ENCODE data around the gene NUP107. TPM values are rescaled to one million over a fixed set of nuclear protein-coding genes. Genes with fewer than 3 reads are reported as not detected.
"Not testable (repeated sequence)": the region's sequence is repeated elsewhere in the genome, so short reads cannot be mapped to it uniquely, and the experiment has no call there.

NUP107 gene
- total RNA-seq = 10 to 100 TPM; 12.8 to 27.0 (median 21.2) TPM
- 10 to 100 TPM; 10.4 to 17.3 TPM for polyA plus RNA-seq
- long read RNA-seq, donor 1, full-length matches to known transcripts = 17 of 28 reads
- long read RNA-seq, donor 1, partial matches to known transcripts = 8 of 28 reads
- long read RNA-seq, donor 1, other reads (novel, unspliced or antisense) = 3 of 28 reads
- long read RNA-seq, donor 2, full-length matches to known transcripts = 41 of 80 reads
- long read RNA-seq, donor 2, partial matches to known transcripts = 30 of 80 reads
- long read RNA-seq, donor 2, other reads (novel, unspliced or antisense) = 9 of 80 reads
- long read RNA-seq, donor 3, full-length matches to known transcripts = 21 of 27 reads
- long read RNA-seq, donor 3, partial matches to known transcripts = 6 of 27 reads
- long read RNA-seq, donor 3, other reads (novel, unspliced or antisense) = 0 of 27 reads

GRCh38 chr12:68686595-68687521, at the start of gene NUP107:
Gene NUP107 (plus strand): TSS chr12:68686978. CDS start chr12:68687066, 88 bp downstream.
- peak within 1 kb of the TSS; percentile 43 to 98 (median 85) for H3K4me3 ChIP-seq
- ATAC-seq (peak; percentile 99), DNase-seq (peak; percentile 98 to 99 (median 99))
- 0 to 1% (median 0%) methylated on average over 33 to 44 of the region's 44 CpGs for WGBS, 4 donors
- TF ChIP-seq CTCF (IDR thresholded peaks at IDR 0.05) (peak in 1 of 12 donors; percentile 21), POLR2A (IDR thresholded peaks at IDR 0.05) (peak in 1 of 2 donors; percentile 51)
- H3K36me3 ChIP-seq = peaks cover 0 to 27% (median 16%) of the 10 kb centered on the region in 9 donors
- peaks cover 0 to 23% (median 10%) of the 10 kb centered on the region in 12 donors for H3K4me1 ChIP-seq
- peak within 1 kb of the TSS; percentile 43 to 81 (median 74) for H3K27ac ChIP-seq
- H3K9me3 ChIP-seq = no peaks in the 10 kb centered on the region
- intact Hi-C loops (cut with DNase I) = loop anchor here in 8 of 10 donors (1.0 to 10.0 kb wide), 14 partner anchors 75 to 670 kb away; partner anchors contain the start of genes RAP1B (in 6 of the 8), IL26 (in 1 of the 8), MDM1 (in 1 of the 8) and YEATS4 (in 1 of the 8)
- H3K27me3 ChIP-seq = no peaks in the 10 kb centered on the region

GRCh38 chr12:68637439-68637838, 49.3 kb upstream of the NUP107 start:
- H3K27ac ChIP-seq; H3K36me3 ChIP-seq; H3K4me3 ChIP-seq; H3K9me3 ChIP-seq; ATAC-seq; H3K27me3 ChIP-seq; DNase-seq; intact Hi-C loops (cut with DNase I): not testable (repeated sequence)
- WGBS, 4 donors = 90 to 97% (median 95%) methylated on average over 3 of the region's 3 CpGs
- peaks cover 0 to 96% (median 46%) of the 10 kb centered on the region in 12 donors for H3K4me1 ChIP-seq

DNA sequence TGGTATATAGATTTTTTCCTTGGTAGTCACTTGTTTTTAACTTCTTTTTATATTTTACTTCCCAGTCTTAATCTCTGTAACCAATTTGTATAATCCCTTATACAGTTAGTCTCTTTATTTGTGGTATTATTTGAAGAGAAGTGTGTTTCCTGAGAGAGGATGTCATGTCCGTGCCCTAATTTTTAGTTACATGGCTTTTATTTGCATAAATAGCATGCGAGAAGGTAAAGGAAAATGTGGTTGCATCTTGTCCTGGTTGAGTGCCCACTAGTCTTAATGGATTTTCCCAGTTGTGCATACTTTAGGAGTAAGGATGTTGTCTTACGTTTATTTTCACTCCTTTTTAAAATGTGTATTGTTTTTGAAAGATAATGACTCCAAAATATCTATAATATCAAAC, 48.6 kb upstream of the NUP107 start:
- no peak overlapping the region for H3K4me3 ChIP-seq
- ATAC-seq (no peak), DNase-seq (no peak)
- peaks cover 0 to 94% (median 44%) of the 10 kb centered on the region in 12 donors for H3K4me1 ChIP-seq
- peaks cover 0 to 9% (median 2%) of the 10 kb centered on the region in 9 donors for H3K36me3 ChIP-seq
- H3K27ac ChIP-seq = no peak overlapping the region
- no peaks in the 10 kb centered on the region for H3K27me3 ChIP-seq
- 68 to 73% (median 70%) methylated on average over 3 of the region's 3 CpGs for WGBS, 4 donors
- H3K9me3 ChIP-seq = no peaks in the 10 kb centered on the region
- intact Hi-C loops (cut with DNase I) = no loop called here
- TF ChIP-seq CTCF (IDR thresholded peaks at IDR 0.05) (no peak), POLR2A (IDR thresholded peaks at IDR 0.05) (no peak)

DNA sequence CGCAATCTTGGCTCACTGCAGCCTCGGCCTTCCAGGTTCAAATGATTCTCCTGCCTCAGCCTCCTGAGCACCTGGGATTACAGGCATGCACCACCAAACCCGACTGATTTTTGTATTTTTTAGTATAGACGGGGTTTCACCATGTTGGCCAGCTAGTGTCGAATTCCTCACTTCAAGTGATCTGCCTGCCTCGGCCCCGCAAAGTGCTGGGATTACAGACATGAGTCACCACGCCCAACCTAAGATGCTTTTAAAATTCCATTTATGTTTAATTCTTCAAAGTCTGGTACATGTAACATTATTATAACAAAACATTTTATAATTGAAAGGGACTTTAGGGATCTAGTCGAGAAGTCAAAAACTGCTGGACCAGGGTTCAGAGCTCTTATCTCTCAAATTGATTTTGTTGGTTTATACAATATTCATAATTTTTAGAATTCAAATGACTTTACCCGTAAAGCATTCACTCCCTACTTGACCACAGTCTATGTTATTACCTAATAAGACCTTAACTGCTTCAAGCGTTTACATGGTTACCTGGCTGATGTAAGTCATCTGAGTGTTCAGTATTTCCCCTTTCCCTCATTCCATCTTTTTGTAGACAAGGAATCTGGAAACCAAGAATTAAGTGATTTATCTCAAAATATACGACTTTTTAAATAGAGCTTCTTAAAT, 47.9 kb upstream of the NUP107 start:
- Histone ChIP-seq H3K4me3 (no peak overlapping the region), H3K27ac (no peak overlapping the region), H3K4me1 (peaks cover 0 to 91% (median 39%) of the 10 kb centered on the region in 12 donors), H3K27me3 (no peaks in the 10 kb centered on the region), H3K9me3 (no peaks in the 10 kb centered on the region), H3K36me3 (peaks cover 0 to 10% (median 2%) of the 10 kb centered on the region in 9 donors)
- TF ChIP-seq POLR2A (IDR thresholded peaks at IDR 0.05) = no peak
- no peak for TF ChIP-seq CTCF (IDR thresholded peaks at IDR 0.05)
- WGBS, 4 donors = 86 to 90% (median 89%) methylated on average over 12 of the region's 12 CpGs
- ATAC-seq (no peak), DNase-seq (no peak)
- intact Hi-C loops (cut with DNase I) = no loop called here
